ENCODE measurements around the gene RELL2.

RELL2 gene

DNA sequence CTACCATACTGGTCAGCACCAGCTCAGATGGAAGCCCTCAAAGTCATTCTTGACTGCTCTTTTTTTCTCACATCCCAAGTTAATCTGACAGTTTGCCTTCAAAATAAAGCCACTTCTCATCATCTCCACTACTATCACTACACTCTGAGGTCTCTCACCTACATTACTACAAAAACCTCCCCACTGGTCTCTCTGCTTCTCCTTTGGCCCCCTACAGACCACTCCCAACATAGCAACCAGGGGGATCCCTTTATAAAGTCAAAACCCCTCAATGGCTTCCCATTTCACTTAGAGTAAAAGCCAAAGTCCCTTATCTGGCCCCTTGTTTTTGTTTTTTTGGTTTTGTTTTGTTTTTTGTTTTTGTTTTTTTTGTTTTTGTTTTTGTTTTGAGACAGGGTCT lies 40.6 kb downstream of the RELL2 start:
- no peak for DNase-seq (ENCODE audit: low read depth)

DNA sequence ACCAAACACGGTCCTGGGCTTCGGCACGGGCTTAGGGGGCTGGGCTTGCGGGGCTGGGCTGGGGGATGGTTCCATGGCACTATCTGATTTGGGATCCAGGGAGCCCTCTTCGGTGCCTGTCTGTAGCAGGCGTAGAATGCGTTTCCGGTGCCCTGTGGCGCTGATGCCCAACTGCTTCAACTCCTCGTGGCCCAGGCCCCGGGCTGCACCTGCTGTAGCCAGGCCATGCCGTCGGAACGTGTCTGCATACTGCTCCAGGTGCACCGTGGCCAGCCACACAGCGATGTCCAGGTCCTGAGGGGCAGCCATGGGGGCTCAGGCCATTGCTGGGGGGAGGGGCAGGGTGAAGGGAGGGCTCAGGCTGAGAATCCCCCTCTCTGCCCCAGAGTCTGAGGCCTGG lies 43.4 kb downstream of the RELL2 start:
- DNase-seq (ENCODE audit: low read depth): no peak

DNA sequence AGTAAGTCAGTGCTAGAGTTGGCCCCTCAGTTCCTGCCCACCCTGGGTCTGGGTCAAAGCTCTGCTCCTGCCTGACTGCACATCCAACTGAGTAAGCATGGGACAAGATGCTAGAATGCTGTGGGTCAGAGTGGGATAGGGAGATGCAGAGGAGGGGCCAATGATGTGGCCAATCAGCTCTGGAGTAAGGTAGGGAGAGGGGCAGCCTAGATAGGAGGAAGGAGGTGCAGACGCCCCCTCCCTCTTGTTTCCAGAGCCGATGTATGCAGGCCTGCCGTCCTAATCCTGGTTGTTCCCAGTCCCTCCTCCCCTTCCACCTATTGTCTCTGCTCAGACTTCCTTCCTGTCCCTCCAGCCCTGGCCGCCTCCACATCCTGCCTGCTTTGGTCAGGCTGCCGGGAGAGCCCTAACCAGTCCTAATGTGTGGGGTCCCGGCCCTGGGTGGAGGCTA lies 44.0 kb downstream of the RELL2 start:
- DNase-seq (ENCODE audit: low read depth): no peak

DNA sequence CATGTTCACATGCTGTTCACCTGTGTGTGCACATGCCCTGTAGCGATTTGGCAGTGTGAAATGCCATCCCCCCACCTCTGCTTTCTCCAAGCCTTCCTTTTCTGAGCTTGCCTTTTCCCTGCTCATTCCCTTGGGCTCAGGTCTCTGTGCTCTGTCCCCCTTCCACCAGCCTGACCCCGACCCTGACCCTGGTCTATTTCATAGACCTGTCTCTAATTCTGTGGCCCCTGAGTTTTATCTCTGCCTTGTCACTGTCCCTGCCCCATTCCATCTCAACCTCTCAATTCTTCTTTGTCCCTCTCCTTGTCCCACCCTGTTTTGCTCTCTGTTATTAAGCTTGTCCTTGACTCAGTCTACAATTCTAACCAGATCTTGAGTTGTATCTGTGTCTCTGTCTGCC lies 44.5 kb downstream of the RELL2 start:
- DNase-seq (ENCODE audit: low read depth): no peak

DNA sequence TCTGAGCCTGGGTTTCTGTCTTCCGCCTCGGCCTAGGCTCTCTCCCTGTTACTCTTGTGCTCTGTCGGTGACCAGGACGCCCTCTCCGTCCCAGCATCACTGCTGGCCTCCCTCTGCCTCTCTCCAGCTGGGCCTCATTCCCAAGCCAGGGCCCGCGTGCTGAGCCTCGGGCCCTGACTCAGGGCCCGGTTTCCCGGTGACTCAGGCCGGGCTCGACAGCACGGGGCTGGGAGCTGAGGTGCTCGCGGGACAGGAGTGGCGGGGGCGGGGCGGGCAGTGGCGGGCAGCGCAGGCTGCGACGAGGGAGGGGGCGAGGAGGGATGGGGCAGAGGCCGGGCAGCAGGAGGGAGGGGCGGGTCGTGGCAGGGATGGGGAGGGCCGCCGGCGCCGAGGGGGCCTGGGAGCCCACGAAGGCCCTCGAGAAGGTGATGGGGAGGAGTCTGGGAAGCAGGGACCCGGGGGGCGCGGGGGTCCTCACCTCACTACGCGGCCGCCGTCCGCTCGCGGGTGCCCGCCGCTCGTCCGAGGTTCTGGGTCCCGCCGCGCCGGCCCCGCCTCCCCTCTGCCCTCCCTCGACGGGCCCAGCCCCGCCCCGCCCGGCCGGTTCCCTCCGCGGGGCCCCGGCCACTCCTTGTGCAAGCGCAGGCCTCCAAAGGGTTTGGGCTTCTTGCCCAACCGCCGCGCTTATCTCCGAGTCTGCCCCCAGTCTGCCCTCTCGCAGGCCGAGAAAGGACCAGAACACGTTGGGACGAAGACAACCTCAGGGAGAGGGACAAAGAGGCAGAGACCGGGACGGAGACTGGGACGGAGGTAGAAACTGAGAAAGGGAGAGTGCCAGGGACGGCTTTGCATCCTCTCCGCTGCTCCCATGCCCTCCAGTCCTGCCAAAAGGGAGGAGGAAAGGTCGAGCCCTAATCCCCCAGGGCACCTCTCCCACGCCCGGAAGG lies 45.2 kb downstream of the RELL2 start, which contains the start of gene ARAP3:
TSS of gene ARAP3 (minus strand) at position 536 of the 947 bp plus-strand sequence. CDS start 1,744 bp downstream, outside the sequence.
- no peak for DNase-seq (ENCODE audit: low read depth)

DNA sequence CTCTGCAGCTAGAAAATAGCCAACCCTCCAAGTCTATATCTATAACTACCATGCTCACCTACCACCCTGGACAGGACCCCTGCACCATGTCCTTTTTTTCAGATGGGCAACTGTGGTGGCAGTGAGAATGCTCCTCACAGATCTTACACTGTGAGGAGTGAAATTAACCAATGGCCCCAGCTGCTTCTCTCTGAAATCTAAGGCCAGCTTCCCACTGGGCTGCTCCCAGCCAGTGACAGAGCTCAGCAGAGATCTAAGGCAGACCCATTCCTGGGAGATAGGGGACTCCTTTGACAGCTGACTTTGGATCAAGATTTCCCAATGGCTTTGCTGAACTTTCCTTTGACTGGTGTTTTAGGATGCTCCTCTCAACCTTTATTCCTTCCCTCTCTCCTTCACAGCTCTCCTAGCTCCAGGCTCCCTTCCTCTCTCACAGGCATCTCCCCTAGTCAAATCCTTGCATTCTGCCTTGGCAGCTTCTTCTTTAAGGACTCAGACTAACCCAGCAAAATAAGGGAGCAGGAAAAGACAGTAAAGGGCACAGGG lies 46.9 kb downstream of the RELL2 start:
- DNase-seq (ENCODE audit: low read depth): no peak

DNA sequence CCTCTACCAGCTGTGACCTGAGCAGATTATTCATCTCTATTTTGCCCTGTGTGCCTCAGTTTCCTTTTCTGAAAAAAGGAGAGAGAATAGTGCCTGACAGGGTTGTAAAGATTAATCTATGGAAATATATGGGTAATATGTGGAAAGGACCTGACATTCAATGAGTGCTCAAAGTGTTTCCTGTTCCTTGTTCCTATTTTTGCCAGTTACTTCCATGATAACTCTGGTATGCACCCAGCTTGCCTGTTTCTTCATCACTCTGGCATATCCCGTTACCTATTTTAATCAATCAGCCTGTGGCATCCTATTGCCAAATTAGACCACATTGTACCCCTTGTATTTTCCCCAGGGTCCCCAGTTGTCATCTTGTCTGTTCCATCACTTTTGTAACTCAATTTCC lies 48.8 kb downstream of the RELL2 start:
- DNase-seq (ENCODE audit: low read depth): no peak

DNA sequence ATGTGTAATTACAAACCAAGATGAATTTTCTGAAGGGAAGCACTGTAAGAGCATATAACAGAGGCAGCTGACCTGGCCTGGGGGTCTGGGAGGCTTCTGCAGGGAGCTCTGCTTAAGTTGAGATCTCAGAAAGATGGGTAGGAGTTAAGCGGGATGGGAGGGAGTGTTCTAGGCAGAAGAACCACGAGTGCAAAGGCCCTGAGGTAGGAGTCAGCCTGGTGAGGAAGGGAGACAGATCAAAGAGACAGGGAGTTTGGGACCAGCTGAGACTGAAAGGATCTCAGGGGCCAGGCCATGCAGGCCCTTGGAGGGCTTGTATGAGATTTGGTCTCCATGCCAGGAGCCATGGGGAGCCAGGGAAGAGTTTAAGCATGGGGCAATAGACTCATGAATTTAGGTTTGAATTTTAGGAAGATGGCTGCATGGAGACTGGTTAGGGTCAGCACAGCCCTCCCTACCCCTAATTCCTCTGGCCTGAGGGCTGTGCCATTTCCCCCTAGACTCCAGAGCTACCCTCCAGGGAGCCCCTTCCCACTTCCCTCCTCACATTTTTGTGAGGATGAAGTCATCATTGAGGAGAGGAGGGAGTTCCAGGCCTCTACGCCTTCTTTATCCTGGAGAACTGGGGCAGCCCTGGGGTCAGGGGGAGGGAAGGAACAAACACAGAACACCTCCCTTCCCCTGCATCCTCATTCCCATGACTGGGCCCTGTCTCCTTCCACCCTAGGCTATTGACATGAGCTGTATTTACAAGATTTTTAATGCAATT lies 50.0 kb downstream of the RELL2 start:
- DNase-seq (ENCODE audit: low read depth): no peak
